ENCODE data around the gene DAND5.

Gene DAND5

GRCh38 chr19:12990853-12991252 is 21.5 kb downstream of the DAND5 start:
- no peak for TF ChIP-seq CTCF (conservative IDR thresholded peaks at IDR 0.05; ENCODE audit: low read length)
- DNase-seq (ENCODE audit: low read depth): no peak
- H3K4me3 ChIP-seq (ENCODE audit: low read length): no peak overlapping the region

DNA sequence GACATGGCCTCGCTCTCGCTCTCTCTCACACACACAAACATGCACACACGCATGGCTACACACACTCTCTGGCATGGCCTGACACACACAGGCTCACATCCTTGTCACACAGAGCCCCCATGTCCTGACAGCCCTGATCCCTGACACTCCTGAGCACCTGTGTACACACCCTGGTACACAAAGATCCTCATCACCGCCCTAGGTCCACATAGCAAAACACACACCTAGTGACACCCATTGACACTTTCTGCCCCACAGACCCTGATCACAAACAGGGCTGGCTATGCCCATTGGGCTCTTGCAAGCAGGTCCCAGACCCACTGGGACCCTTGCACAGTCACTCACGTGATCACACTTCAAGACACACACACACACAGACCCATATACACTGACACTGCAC is 21.9 kb downstream of the DAND5 start:
- no peak for TF ChIP-seq CTCF (conservative IDR thresholded peaks at IDR 0.05; ENCODE audit: low read length)
- no peak for DNase-seq (ENCODE audit: low read depth)
- H3K4me3 ChIP-seq (ENCODE audit: low read length): no peak overlapping the region

DNA sequence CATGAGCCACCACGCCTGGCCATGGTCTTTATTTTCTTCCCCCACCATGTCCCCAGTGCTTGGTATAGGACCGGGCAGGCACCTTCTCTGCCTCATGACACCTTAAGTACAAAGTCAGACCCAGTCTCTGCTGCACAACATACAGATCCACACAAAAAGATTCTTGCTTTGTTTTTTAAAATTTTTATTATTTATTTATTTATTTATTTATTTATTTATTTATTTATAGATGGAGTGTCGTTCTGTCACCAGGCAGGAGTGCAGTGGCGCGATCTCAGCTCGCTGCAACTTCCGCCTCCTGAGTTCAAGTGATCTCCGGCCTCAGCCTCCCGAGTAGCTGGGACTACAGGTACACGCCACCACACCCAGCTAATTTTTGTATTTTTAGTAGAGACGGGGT is 23.4 kb downstream of the DAND5 start:
- no peak for DNase-seq (ENCODE audit: low read depth)
- H3K4me3 ChIP-seq (ENCODE audit: low read length): no peak overlapping the region
- TF ChIP-seq CTCF (conservative IDR thresholded peaks at IDR 0.05; ENCODE audit: low read length): no peak

- no peak for DNase-seq (ENCODE audit: low read depth)
Observed at GRCh38 chr19:12993562-12993961, 24.2 kb downstream of the DAND5 start.

GRCh38 chr19:12994701-12995595 is 25.6 kb downstream of the DAND5 start, which contains the start of gene NFIX:
TSS of gene NFIX (plus strand) at chr19:12995475. CDS start at chr19:12995838, 363 bp downstream.
- TF ChIP-seq CTCF (conservative IDR thresholded peaks at IDR 0.05; ENCODE audit: low read length): no peak
- peak; percentile 68 for DNase-seq (ENCODE audit: low read depth)
- H3K4me3 ChIP-seq (ENCODE audit: low read length): peak within 1 kb of the TSS; percentile 88

More at GRCh38 chr19:12993562-12993961, 24.2 kb downstream of the DAND5 start:
- no peak overlapping the region for H3K4me3 ChIP-seq (ENCODE audit: low read length)
- TF ChIP-seq CTCF (conservative IDR thresholded peaks at IDR 0.05; ENCODE audit: low read length): no peak

DNA sequence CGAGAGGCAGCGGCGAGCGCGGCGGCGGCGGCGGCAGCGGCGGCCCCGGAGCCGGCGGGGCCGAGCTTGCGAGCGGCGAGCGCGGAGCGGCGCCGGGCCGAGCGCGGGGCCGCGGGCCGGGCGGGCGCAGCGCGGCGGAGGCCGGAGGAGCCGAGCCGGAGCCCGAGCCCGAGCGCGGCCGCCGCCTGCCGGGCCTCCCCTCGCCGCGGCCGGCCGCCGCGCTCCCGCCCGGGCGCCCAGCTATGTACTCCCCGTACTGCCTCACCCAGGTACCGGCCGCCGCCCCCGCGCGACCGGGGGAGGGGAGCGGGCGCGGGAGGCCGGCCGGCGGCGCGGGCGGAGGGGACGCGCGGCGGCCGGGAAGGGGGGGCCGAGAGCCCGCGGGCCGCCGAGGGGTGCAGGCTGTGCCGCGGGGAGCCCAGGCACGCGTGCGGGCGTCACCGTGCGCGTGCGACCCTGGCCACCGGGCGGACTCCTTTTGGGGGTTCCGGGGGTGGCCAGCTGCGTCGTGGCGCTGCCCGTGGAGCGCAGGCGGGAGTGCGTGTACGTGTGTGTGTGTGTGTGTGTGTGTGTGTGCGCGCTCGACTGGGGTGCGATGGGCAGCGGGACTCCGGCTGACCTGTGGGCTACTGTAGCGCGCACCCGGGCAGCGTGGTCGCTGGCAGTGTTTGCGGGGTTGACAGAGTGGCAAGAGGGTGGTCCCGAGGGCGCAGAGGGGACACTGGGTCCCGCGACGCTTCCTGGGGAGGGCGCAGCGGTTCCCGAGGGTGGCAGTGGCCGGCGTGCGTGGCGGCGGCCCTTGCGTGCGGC is 26.4 kb downstream of the DAND5 start:
- DNase-seq (ENCODE audit: low read depth): peak; percentile 42
- peak overlapping the region; percentile 88 for H3K4me3 ChIP-seq (ENCODE audit: low read length)

More for the DNA sequence above, 26.4 kb downstream of the DAND5 start:
- TF ChIP-seq CTCF (conservative IDR thresholded peaks at IDR 0.05; ENCODE audit: low read length): no peak

Data from AG10803 (cell line).